GM10248 (cell line): ENCODE data around the gene C2.

Experiments used
- CTCF ChIA-PET: fragments of 300-600 bp; sonication (Branson Sonifier 250); formaldehyde crosslinking; extraction: SDS; loops from one replicate; lab custom pipeline; 2021; ENCODE audit warnings: antibody characterized with exemption; lab: Yijun Ruan, JAX
- POLR2A ChIA-PET: fragments of 350-650 bp; sonication (Branson Sonifier 250); formaldehyde crosslinking; extraction: SDS; loops from one replicate; lab custom pipeline; 2020; ENCODE audit warnings: antibody characterized with exemption; lab: Yijun Ruan, JAX
- DNase-seq: peaks from one replicate; pipeline ENCODE4 v3.0.0; 2012; ENCODE audit errors: extremely low spot score
- CTCF ChIP-seq: IDR thresholded peaks from 2 replicates; pipeline ENCODE4 v1.5.1; 2012; ENCODE audit warnings: mild to moderate bottlenecking, low read depth; ENCODE audit errors: extremely low read depth, missing control alignments, control extremely low read depth

C2 gene

GRCh38 chr6:31927242-31927862, at the start of gene C2:
Gene C2, plus strand, starts transcription at chr6:31927717. Its CDS starts 36 bp downstream, at chr6:31927753.
- CTCF ChIA-PET: no interaction called here
- POLR2A ChIA-PET: no interaction called here
- no peak for DNase-seq

GRCh38 chr6:31878222-31878621, 49.3 kb upstream of the C2 start:
- no peak for DNase-seq
- TF ChIP-seq CTCF: no peak
- ChIA-PET POLR2A (no interaction called here), CTCF (interaction anchor here (1.6 kb wide), 1 partner anchor 74 kb away, joined by 4 read pairs; no protein-coding TSS in a partner anchor)

More at GRCh38 chr6:31927242-31927862, at the start of gene C2:
- no peak for TF ChIP-seq CTCF

- no peak for TF ChIP-seq CTCF
- ChIA-PET POLR2A (no interaction called here), CTCF (no interaction called here)
- DNase-seq: no peak
These were observed 48.8 kb upstream of the C2 start, which contains the start of gene SLC44A4 for GRCh38 chr6:31878726-31879125. Gene SLC44A4, minus strand, starts transcription at chr6:31878997. Its CDS starts 17 bp downstream, at chr6:31878980.

GRCh38 chr6:31879143-31879542, 48.4 kb upstream of the C2 start:
- no peak for TF ChIP-seq CTCF
- ChIA-PET POLR2A (no interaction called here), CTCF (interaction anchor here (1.4 kb wide), 2 partner anchors 13 to 109 kb away, joined by 3 read pairs; no protein-coding TSS in a partner anchor)
- DNase-seq: no peak

- CTCF ChIA-PET: interaction anchor here (0.6 to 1.5 kb wide), 5 partner anchors 12 to 110 kb away, joined by 3 to 4 read pairs (median 3); no protein-coding TSS in a partner anchor
- POLR2A ChIA-PET: no interaction called here
- no peak for DNase-seq
- TF ChIP-seq CTCF: no peak
These were observed 47.6 kb upstream of the C2 start for GRCh38 chr6:31879901-31880300.

- CTCF ChIA-PET: interaction anchor here (0.6 to 1.5 kb wide), 5 partner anchors 11 to 111 kb away, joined by 3 to 4 read pairs (median 3); no protein-coding TSS in a partner anchor
- no peak for DNase-seq
- POLR2A ChIA-PET: no interaction called here
- no peak for TF ChIP-seq CTCF
These were observed 46.9 kb upstream of the C2 start for GRCh38 chr6:31880616-31881015.
